Activated CD4-positive, alpha-beta T cell treated with anti-CD3 and anti-CD28 coated beads for 24 hours (primary cell): ENCODE data around the gene CNFN.

Experiments
- DNase-seq, 2 donors: peaks; one replicate each; pipeline ENCODE4 v3.0.0-alpha.2; 2020; ENCODE audit warnings: low read depth in 2 of 2

Gene CNFN, protein sequence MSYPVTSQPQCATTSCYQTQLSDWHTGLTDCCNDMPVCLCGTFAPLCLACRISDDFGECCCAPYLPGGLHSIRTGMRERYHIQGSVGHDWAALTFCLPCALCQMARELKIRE

DNA sequence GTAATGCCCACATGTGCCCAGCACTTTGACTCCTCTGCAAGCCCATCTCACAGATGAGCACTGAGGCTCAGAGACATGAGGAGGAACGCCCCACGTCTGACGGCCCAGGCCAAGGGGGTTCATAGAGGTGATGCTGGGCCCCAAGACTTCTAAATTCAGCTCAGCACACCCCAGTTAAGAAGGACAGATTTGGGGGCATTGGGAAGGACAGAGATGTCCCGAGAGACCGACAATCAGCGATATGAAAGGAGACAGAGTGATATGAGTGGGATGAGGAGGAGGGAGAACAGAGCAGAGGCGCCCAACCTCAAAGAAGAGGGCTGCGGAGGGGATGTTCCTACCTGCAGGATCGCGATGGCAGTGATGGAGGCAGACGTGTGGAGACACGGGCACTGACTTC lies at the start of gene CNFN:
TSS of gene CNFN (minus strand) at position 399 of the 400 bp plus-strand sequence. CDS start 1,260 bp downstream, outside the sequence.
- no peak for DNase-seq

DNA sequence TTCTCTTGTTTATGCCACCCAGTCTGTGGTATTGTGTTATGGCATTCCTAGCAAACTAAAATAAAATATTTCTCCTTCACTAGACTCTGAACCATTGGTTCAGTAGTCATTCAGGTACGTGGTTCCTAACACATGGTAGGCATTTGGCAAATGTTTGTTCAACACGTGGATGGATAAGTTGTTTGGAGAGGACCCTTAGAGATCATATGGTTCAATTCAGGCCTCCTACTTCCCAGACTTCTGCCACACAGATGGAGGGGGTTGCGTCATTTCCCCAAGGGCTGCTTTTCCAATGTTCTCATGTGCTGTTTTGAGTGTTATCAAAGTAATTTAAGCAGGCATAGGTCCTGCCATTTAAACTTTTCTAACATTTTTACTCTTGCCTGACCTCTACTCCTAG lies 45.9 kb upstream of the CNFN start:
- no peak for DNase-seq

- no peak for DNase-seq
Observed at GRCh38 chr19:42435316-42435715, 45.2 kb upstream of the CNFN start.

DNA sequence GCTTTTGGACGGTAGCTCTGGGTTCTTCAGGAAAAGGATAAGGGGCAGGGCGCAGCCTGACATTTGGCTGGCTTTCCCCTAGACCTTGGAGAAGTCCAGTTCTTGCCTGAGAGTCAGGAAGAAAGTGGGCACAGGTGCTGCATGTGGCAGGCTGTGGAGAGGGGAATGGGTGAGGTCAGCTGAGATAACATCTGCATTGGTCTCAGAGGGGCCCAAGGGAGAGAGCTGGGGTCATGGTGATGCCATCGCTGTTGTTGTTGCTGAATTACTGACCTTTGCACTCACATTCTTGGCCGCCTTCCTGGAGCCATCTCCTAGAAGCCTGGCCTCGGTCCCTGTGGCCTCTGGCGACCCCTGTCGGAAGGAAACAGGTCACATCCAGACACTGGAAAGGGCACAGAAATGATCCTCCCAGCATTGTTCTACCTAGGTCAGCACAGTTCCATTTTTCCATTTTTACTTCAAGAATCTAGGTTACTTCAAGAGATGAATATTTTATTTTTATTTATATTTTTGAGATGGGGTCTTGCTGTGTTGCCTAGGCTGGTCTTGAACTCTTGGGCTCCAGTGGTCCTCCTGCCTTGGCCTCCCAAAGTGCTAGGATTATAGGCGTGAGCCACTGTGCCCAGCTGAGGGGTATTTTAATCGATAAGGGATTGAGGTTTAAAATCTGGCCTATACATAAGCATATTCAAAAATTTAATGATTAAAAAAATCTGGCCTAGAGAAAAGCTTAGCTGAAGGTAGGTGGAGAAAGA lies 43.6 kb upstream of the CNFN start:
- DNase-seq, result peak; percentile 53 to 66

DNA sequence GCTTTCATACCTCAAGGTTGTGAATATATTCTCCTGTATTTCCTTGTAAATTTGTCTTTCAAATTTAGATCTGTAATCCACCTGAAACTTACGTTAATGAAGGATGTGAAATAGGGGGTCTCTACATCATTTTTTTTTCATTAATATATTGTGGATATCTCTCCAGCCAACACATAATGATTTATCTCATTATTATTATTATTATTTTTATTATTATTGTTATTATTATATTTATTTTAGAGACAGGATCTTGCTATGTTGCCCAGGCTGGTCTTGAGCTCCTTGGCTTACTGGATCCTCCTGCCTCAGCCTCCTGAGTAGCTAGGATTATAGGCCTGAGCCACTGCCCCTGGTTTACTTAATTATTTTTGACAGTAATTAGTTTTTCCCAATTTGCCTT lies 41.4 kb upstream of the CNFN start:
- no peak for DNase-seq

DNA sequence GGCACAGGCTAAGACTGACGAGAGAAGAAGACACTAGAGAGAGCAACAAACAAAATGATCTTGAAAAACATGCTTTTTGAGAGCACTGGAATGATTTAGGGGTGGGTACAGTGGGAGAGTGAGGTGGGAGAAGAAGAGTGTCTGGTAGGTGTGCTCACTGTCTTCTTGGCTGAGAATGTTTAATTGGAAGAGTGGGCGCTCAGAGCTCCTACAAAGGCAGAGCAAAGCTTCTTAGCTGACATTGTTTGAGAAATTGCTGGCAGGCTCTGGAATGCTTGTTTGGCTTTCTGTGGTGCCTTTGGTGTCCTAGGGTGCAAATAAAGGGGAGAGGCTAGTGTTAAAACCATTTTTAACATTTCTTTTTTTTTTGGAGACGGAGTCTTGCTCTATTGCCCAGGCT lies 38.6 kb upstream of the CNFN start:
- DNase-seq, result no peak

- no peak for DNase-seq
Observed at GRCh38 chr19:42427313-42427712, 37.2 kb upstream of the CNFN start, which contains the start of gene LIPE. Gene LIPE (minus strand): TSS chr19:42427388. CDS start chr19:42427149, 239 bp downstream.

- DNase-seq, result no peak
Observed at GRCh38 chr19:42426643-42427042, 36.5 kb upstream of the CNFN start.

- no peak for DNase-seq
Observed at GRCh38 chr19:42424712-42425131, 34.6 kb upstream of the CNFN start.

- no peak for DNase-seq
Observed at GRCh38 chr19:42424345-42424707, 34.2 kb upstream of the CNFN start.

DNA sequence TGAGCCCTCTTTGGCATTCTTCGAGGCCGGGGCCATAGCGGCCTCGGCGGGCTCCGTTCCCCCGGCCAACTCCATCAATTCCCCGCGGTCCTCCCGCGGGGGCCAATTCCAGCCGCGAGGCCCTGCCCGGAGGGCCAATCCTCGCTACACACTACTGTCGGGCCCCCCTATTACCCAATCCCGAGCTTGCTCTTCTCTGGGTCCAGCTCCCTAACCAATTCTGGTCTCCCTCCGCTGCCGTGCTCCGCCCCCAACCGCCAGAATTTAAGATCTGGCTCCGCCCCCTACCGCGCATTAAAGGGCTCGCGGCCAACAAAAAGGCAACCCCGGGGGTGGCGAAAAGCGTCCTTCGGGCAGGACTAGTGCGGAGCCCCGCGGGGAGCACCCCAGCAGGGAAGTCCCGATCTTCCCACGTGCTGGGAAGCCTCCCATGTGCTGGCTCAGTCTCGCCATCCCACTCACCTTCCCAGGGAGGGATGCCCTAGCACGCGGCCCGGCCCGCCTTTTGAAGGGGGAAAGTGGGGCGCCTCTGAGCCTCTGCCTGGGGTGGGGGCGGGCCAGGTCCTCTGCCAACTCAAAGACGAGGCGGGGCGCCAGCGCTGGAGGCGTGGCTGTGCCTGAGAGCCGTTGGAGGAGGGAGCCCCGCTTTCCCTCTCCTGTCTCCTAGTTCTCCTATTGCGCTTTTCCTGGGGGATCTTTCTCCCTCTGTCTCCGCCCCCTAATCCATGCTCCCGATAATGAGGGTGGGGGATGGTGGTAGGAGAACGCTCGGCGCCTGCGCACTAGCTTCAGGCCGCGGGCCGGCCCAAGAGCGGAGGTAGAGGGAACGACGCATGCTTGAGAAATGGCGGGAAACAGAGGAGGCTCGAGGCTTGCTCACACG lies 33.6 kb upstream of the CNFN start:
- peak; percentile 91 to 95 for DNase-seq

GRCh38 chr19:42422901-42423461 lies 32.9 kb upstream of the CNFN start:
- DNase-seq, result peak in 1 of 2 donors; percentile 19

- no peak for DNase-seq
Observed at GRCh38 chr19:42422092-42422900, 32.2 kb upstream of the CNFN start.

DNA sequence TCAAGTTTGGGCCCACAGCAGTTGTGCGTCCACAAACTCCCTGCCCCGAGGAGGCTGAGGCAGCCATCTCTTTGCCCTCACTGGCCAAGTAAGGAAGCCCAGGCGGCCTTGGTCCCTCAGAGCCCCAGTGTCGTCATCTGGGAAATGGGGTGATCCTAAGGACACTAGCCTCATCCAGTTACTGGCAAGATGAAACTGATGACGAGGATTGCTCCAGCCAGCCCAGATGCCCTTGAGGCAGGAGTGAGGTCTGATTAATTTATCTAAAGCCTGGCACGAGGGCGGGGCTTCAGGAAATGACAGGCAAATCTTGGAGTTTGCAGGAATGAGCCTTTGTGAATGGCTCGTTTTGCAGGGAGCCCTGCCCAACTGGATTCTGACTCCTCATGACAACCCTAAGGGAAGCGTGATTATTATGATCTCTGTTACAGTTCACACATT lies 31.5 kb upstream of the CNFN start:
- DNase-seq, result no peak

GRCh38 chr19:42421101-42421500 lies 31.0 kb upstream of the CNFN start:
- no peak for DNase-seq

GRCh38 chr19:42420055-42420544 lies 30.0 kb upstream of the CNFN start:
- DNase-seq, result peak; percentile 65 to 74

- no peak for DNase-seq
Observed at GRCh38 chr19:42419309-42419708, 29.2 kb upstream of the CNFN start.

- DNase-seq, result no peak
Observed at GRCh38 chr19:42412661-42413076, 22.6 kb upstream of the CNFN start.

DNA sequence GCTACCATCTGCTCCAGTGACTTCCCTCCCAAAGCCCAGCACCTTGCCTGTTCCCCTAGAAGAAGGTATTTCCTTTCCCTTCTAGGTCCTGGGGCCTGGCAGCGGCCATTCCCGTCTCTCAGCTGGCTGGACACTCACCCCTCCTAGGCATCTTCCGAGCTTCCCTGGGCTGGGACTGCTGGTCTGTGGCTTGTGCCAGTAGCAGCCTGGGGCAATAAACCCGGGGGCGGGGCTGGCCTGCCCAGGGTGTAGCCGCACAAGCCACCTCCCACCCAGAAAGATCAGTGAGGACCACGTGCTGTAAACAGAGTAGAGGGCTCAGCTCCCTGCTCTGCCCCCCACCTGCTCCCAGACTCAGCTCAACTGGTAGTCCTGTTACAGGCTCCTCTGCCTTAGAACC lies 22.1 kb upstream of the CNFN start:
- no peak for DNase-seq

- DNase-seq, result no peak
Observed at GRCh38 chr19:42411581-42412178, 21.6 kb upstream of the CNFN start.

- DNase-seq, result no peak
Observed at GRCh38 chr19:42410371-42410770, 20.3 kb upstream of the CNFN start.
